ENCODE measurements around the gene OGFR.

Gene OGFR

GRCh38 chr20:62793757-62794006 is 11.0 kb upstream of the OGFR start:
- peaks cover 25% of the 10 kb centered on the region for H3K4me1 Mint-ChIP-seq
- TF ChIP-seq CTCF (IDR thresholded peaks at IDR 0.05), result no peak
- H3K4me3 Mint-ChIP-seq, result no peak overlapping the region
- H3K27ac Mint-ChIP-seq, result no peak overlapping the region
- H3K9me3 Mint-ChIP-seq, result no peaks in the 10 kb centered on the region
- H3K27me3 Mint-ChIP-seq (ENCODE audit: low read depth, poor library complexity), result peaks cover 40% of the 10 kb centered on the region
- peaks cover 12% of the 10 kb centered on the region for H3K36me3 Mint-ChIP-seq (ENCODE audit: low read depth)
- DNase-seq, result no peak

GRCh38 chr20:62794007-62794724 is 10.5 kb upstream of the OGFR start:
- TF ChIP-seq CTCF (IDR thresholded peaks at IDR 0.05), result no peak
- no peak overlapping the region for H3K27ac Mint-ChIP-seq
- peak; percentile 99 for DNase-seq
- peaks cover 37% of the 10 kb centered on the region for H3K27me3 Mint-ChIP-seq (ENCODE audit: low read depth, poor library complexity)
- H3K4me1 Mint-ChIP-seq, result peaks cover 22% of the 10 kb centered on the region
- peaks cover 17% of the 10 kb centered on the region for H3K36me3 Mint-ChIP-seq (ENCODE audit: low read depth)
- peak overlapping the region; percentile 84 for H3K4me3 Mint-ChIP-seq
- H3K9me3 Mint-ChIP-seq, result no peaks in the 10 kb centered on the region

GRCh38 chr20:62795023-62795761 is 9.4 kb upstream of the OGFR start:
- DNase-seq, result peak; percentile 79
- peaks cover 22% of the 10 kb centered on the region for H3K4me1 Mint-ChIP-seq
- H3K27me3 Mint-ChIP-seq (ENCODE audit: low read depth, poor library complexity), result peaks cover 36% of the 10 kb centered on the region
- H3K27ac Mint-ChIP-seq, result no peak overlapping the region
- no peaks in the 10 kb centered on the region for H3K9me3 Mint-ChIP-seq
- no peak for TF ChIP-seq CTCF (IDR thresholded peaks at IDR 0.05)
- H3K4me3 Mint-ChIP-seq, result peak overlapping the region; percentile 84
- peaks cover 27% of the 10 kb centered on the region for H3K36me3 Mint-ChIP-seq (ENCODE audit: low read depth)

- H3K36me3 Mint-ChIP-seq (ENCODE audit: low read depth), result peaks cover 40% of the 10 kb centered on the region
- TF ChIP-seq CTCF (IDR thresholded peaks at IDR 0.05), result no peak
- peaks cover 19% of the 10 kb centered on the region for H3K4me1 Mint-ChIP-seq
- H3K27me3 Mint-ChIP-seq (ENCODE audit: low read depth, poor library complexity), result peaks cover 24% of the 10 kb centered on the region
- H3K27ac Mint-ChIP-seq, result no peak overlapping the region
- no peaks in the 10 kb centered on the region for H3K9me3 Mint-ChIP-seq
- peak overlapping the region; percentile 83 for H3K4me3 Mint-ChIP-seq
- no peak for DNase-seq
Observed at GRCh38 chr20:62796699-62797491, 7.7 kb upstream of the OGFR start.

- Mint-ChIP-seq H3K4me1 (peaks cover 29% of the 10 kb centered on the region), H3K4me3 (peak overlapping the region; percentile 83), H3K9me3 (no peaks in the 10 kb centered on the region), H3K27ac (peak overlapping the region; percentile 97), H3K36me3 (ENCODE audit: low read depth) (peaks cover 40% of the 10 kb centered on the region), H3K27me3 (ENCODE audit: low read depth, poor library complexity) (peaks cover 23% of the 10 kb centered on the region)
- no peak for DNase-seq
- no peak for TF ChIP-seq CTCF (IDR thresholded peaks at IDR 0.05)
Observed at GRCh38 chr20:62797671-62798532, 6.7 kb upstream of the OGFR start.
